K562 (cell line): Measurements from ENCODE around the gene ZNF740. TPM values are rescaled to one million over a fixed set of nuclear protein-coding genes. Genes with fewer than 3 reads are reported as not detected.

Experiments
- ATAC-seq: fragments of 200-7000 bp; cut with Tn5 transposase; 3 replicates; pipeline ENCODE4 v1.9.1; 2020; ENCODE audit warnings: moderate library complexity
- BruUV-seq: library from RNA; stranded (reverse); fragments of 400-500 nt; replicated peaks from 2 replicates; lab custom pipeline; 2021; lab: Mats Ljungman, UMichigan
- CTCF ChIA-PET: fragments of 300-600 bp; formaldehyde crosslinking; extraction: SDS; loops from one replicate; lab custom pipeline; 2021; ENCODE audit warnings: low intra/inter-chr PET ratio; lab: Yijun Ruan, JAX
- POLR2A ChIA-PET: fragments of 300-600, 350-650 bp; sonication (Branson Sonifier 250); formaldehyde crosslinking; extraction: SDS; loops from one replicate; lab custom pipeline; 2021; ENCODE audit warnings: antibody characterized with exemption, inconsistent platforms; lab: Yijun Ruan, JAX
- DNase-seq, 4 experiments: peaks; one replicate each; pipeline versions ENCODE4 v3.0.0 to v3.0.0-alpha.2; 2011 to 2018; ENCODE audit warnings: low spot score in 3 of 4, mixed read lengths in 3 of 4; ENCODE audit errors: extremely low read depth in 1 of 4
- FAIRE-seq: peaks from 2 replicates; lab custom pipeline; 2011; peaks lifted over from hg19 to GRCh38; lab: Jason Lieb, UNC
- H2AFZ ChIP-seq: 2 replicates; pipeline ENCODE4 v1.6.0; 2011; ENCODE audit warnings: low read depth, low read length, control low read depth, inconsistent platforms
- H3K27ac ChIP-seq: fragments of 200-600 bp; 3 replicates; pipeline ENCODE4 v1.8.0; 2011; ENCODE audit warnings: low read depth, mild to moderate bottlenecking, control low read depth, inconsistent platforms, low read length, moderate library complexity, mixed read lengths; ENCODE audit errors: extremely low read depth
- H3K27me3 ChIP-seq, 2 experiments: fragments of 300-600 bp in 1 of 2; 2 replicates in 1 of 2; 3 replicates in 1 of 2; pipeline versions ENCODE4 v1.6.0 to v1.8.0; 2011; ENCODE audit warnings: inconsistent platforms in 2 of 2, low read length in 2 of 2, mild to moderate bottlenecking in 1 of 2, mixed read lengths in 1 of 2, moderate library complexity in 1 of 2; ENCODE audit not compliant: control insufficient read depth in 2 of 2, insufficient read depth in 2 of 2
- H3K36me3 ChIP-seq: fragments of 300-600 bp; 3 replicates; pipeline ENCODE4 v1.8.0; 2011; ENCODE audit warnings: mild to moderate bottlenecking, low read length, inconsistent platforms; ENCODE audit not compliant: control insufficient read depth, insufficient read depth
- H3K4me1 ChIP-seq, 2 experiments: fragments of 200-600 bp in 1 of 2; replicated peaks in 1 of 2; 2 replicates in 1 of 2; 3 replicates in 1 of 2; pipeline versions ENCODE4 v1.5.1 to v1.8.0; 2011; ENCODE audit warnings: inconsistent platforms in 2 of 2, low read length in 2 of 2, mild to moderate bottlenecking in 1 of 2, mixed read lengths in 1 of 2, moderate library complexity in 1 of 2; ENCODE audit not compliant: control insufficient read depth in 2 of 2, insufficient read depth in 2 of 2
- H3K4me2 ChIP-seq: 2 replicates; pipeline ENCODE4 v1.6.1; 2011; ENCODE audit warnings: low read length, control low read depth, inconsistent platforms, mixed read lengths; ENCODE audit not compliant: insufficient read depth
- H3K4me3 ChIP-seq: fragments of 200-600 bp; sonication (generic), shearing (Covaris generic); 2 replicates; pipeline ENCODE4 v1.5.1; 2016; ENCODE audit warnings: control low read depth, inconsistent platforms
- H3K79me2 ChIP-seq: fragments of 200-600 bp; 3 replicates; pipeline ENCODE4 v1.8.0; 2011; ENCODE audit warnings: low read length, inconsistent platforms; ENCODE audit not compliant: control insufficient read depth, insufficient read depth
- H3K9ac ChIP-seq, 2 experiments: 2 replicates each; pipeline versions ENCODE4 v1.6.0 to v1.6.1; 2011; ENCODE audit warnings: low read depth in 2 of 2, low read length in 2 of 2, control low read depth in 1 of 2, inconsistent platforms in 1 of 2, mild to moderate bottlenecking in 1 of 2, mixed read lengths in 1 of 2; ENCODE audit not compliant: insufficient read depth in 1 of 2
- H3K9me1 ChIP-seq: one replicate; pipeline ENCODE4 v1.6.0; 2011; ENCODE audit warnings: inconsistent platforms, mild to moderate bottlenecking, low read length, moderate library complexity; ENCODE audit not compliant: control insufficient read depth, insufficient read depth
- H3K9me3 ChIP-seq: replicated peaks from 2 replicates; pipeline ENCODE4 v1.5.1; 2011; ENCODE audit warnings: low read depth, low read length, inconsistent platforms; ENCODE audit not compliant: control insufficient read depth, insufficient read depth
- H4K20me1 ChIP-seq: replicated peaks from 2 replicates; pipeline ENCODE4 v1.6.1; 2011; ENCODE audit warnings: low read length, inconsistent platforms, mixed read lengths; ENCODE audit not compliant: control insufficient read depth, insufficient read depth
- ARHGAP35 ChIP-seq: fragments of 450-650 bp; IDR thresholded peaks from 2 replicates; pipeline ENCODE4 v1.6.1; 2018; ENCODE audit not compliant: partially characterized antibody
- CHD7 ChIP-seq: fragments of 200-600 bp; sonication (generic); IDR thresholded peaks from one replicate; pipeline ENCODE4 v1.6.1; 2012; ENCODE audit warnings: mild to moderate bottlenecking, low read depth, low read length, inconsistent platforms
- RCOR1 ChIP-seq, 2 experiments: IDR thresholded peaks; 2 replicates each; pipeline ENCODE4 v1.6.1; 2012; ENCODE audit warnings: low read depth in 2 of 2, low read length in 2 of 2, borderline replicate concordance in 1 of 2, improper control_type of control experiment in 1 of 2
- SPI1 ChIP-seq: IDR thresholded peaks from 2 replicates; pipeline ENCODE4 v1.6.1; 2011; ENCODE audit warnings: low read depth, low read length, control low read depth, borderline replicate concordance
- U2AF2 ChIP-seq: fragments of 200-400 bp; formaldehyde crosslinking; optimal IDR thresholded peaks from 2 replicates; pipeline ENCODE3; 2017; ENCODE audit warnings: low read depth, mild to moderate bottlenecking, low read length
- ZBTB26 ChIP-seq: fragments of 450-650 bp; formaldehyde crosslinking; IDR thresholded peaks from 2 replicates; pipeline ENCODE4 v1.4.0; 2022; ENCODE audit warnings: missing genetic modification characterization
- ZBTB9 ChIP-seq: fragments of 450-650 bp; formaldehyde crosslinking; IDR thresholded peaks from 2 replicates; pipeline ENCODE4 v1.4.0; 2020; ENCODE audit warnings: mild to moderate bottlenecking, moderate library complexity
- ZNF347 ChIP-seq: fragments of 450-650 bp; formaldehyde crosslinking; IDR thresholded peaks from 2 replicates; pipeline ENCODE4 v1.4.0; 2020; ENCODE audit warnings: low read depth, mild to moderate bottlenecking, moderate library complexity
- WGBS: fragments of 100-300 bp; shearing (Covaris generic); methylation state at CpG from one replicate; pipeline ENCODE4 v1.1.6; 2016; ENCODE audit warnings: low coverage, mixed read lengths; ENCODE audit not compliant: insufficient coverage; ENCODE audit errors: missing lambda C conversion rate; 5-methylcytosine and 5-hydroxymethylcytosine counted together
- in situ Hi-C: fragments of 300-500 bp; cut with MboI; formaldehyde crosslinking; loops from 4 replicates; pipeline ENCODE4 v1.15.0; 2018; ENCODE audit warnings: inconsistent platforms, mixed read lengths
- intact Hi-C: fragments of 100-400 bp; cut with micrococcal nuclease; formaldehyde crosslinking; loops from 2 replicates; pipeline ENCODE4 v1.14.2; 2022
- polyA plus RNA-seq, 8 experiments: library from polyadenylated mRNA; depleted of rRNA in 4 of 8; stranded (reverse) in 5 of 8; unstranded in 3 of 8; fragments of >200 nt; fragmentation: Nextera tagmentation in 2 of 8; fragmentation: Illumina TruSeq in 1 of 8; extraction: Ambion mirVana in 2 of 8; extraction: Trizol in 1 of 8; gene quantifications; 2 replicates each; pipeline versions ENCODE4 v1.2.1 to v1.2.3, GENCODE V29; 2011 to 2014; ENCODE audit warnings: inconsistent platforms in 1 of 8, missing spikeins in 1 of 8
- total RNA-seq, 7 experiments: library from RNA; depleted of rRNA in 6 of 7; stranded (reverse); fragments of >200 nt in 6 of 7; fragmentation: Illumina TruSeq in 2 of 7; extraction: Trizol in 2 of 7; gene quantifications; 2 replicates each; pipeline versions ENCODE4 v1.2.1 to v1.2.3, GENCODE V29; 2011 to 2021; ENCODE audit warnings: low replicate concordance in 1 of 7

Gene ZNF740
- total and polyA plus RNA-seq, 9 of the 15 experiments (the other 6 are each of a cell fraction or from before 2014, with no cell fraction given): 0.57 to 46.4 (median 18.6) TPM

- TF ChIP-seq U2AF2 (no peak), CHD7 (no peak), SPI1 (peak; percentile 76; the same call in 1 of the 2 replicates), RCOR1 (IDR thresholded peaks at IDR 0.05; ENCODE audit: borderline replicate concordance in 1 of 2, low read depth in 2 of 2, low read length in 2 of 2) (peak in 1 of 2 experiments; percentile 36; a peak in 1 of 4 replicates), ZNF347 (no peak), ZBTB26 (CRISPR knock-in tag) (no peak), ZBTB9 (CRISPR knock-in tag) (no peak), ARHGAP35 (no peak)
- Histone ChIP-seq H3K27me3 (no peaks in the 10 kb centered on the region), H3K4me1 (peaks cover 15 to 20% of the 10 kb centered on the region in 2 experiments; a peak in 4 of 5 replicates), H3K4me2 (0 out of 2 replicates have a peak within 1 kb of the TSS, but pooled peaks have one; percentile 27), H4K20me1 (no peaks in the 10 kb centered on the region), H3K79me2 (no peaks in the 10 kb centered on the region), H3K9me1 (no peaks in the 10 kb centered on the region), H2AFZ (peak within 1 kb of the TSS; percentile 53; the same call in 1 of the 2 replicates), H3K4me3 (no peak within 1 kb of the TSS), H3K9me3 (no peaks in the 10 kb centered on the region), H3K36me3 (peaks cover 11% of the 10 kb centered on the region; the same call in 2 of the 3 replicates), H3K27ac (no peak within 1 kb of the TSS), H3K9ac (peak within 1 kb of the TSS in 1 of 2 experiments; percentile 40; a peak in 1 of 4 replicates)
- intact Hi-C loops (no loop called here), in situ Hi-C loops (loop anchor here (10.0 kb wide), 1 partner anchor 142 kb away; no protein-coding TSS in a partner anchor)
- ATAC-seq: peak; percentile 71
- CTCF ChIA-PET: no interaction called here
- POLR2A ChIA-PET: interaction anchor here (0.6 to 1.4 kb wide), 6 partner anchors 9 to 265 kb away, joined by 3 to 4 read pairs (median 3); no protein-coding TSS in a partner anchor
- no peak for FAIRE-seq
- BruUV-seq: no TSS peak
- DNase-seq: peak; percentile 50 to 69 (median 66)
- WGBS: 7% methylated on average over 5 of the region's 5 CpGs
These were observed 26.5 kb downstream of the ZNF740 start, which contains the start of gene ITGB7 for GRCh38 chr12:53207042-53207441. TSS of gene ITGB7 (minus strand) at chr12:53207251. CDS start at chr12:53200443, 6,808 bp downstream.
